ENCODE measurements around the gene AP1M1. TPM values are rescaled to one million over a fixed set of nuclear protein-coding genes. Genes with fewer than 3 reads are reported as not detected.
"Not testable (repeated sequence)": the region's sequence is repeated elsewhere in the genome, so short reads cannot be mapped to it uniquely, and the experiment has no call there.

The AP1M1 gene
- 10 to 100 TPM; 48.1 to 52.6 TPM for total RNA-seq
- long read RNA-seq, full-length matches to known transcripts, result 112 of 124 reads
- long read RNA-seq, partial matches to known transcripts, result 7 of 124 reads
- long read RNA-seq, other reads (novel, unspliced or antisense), result 5 of 124 reads

DNA sequence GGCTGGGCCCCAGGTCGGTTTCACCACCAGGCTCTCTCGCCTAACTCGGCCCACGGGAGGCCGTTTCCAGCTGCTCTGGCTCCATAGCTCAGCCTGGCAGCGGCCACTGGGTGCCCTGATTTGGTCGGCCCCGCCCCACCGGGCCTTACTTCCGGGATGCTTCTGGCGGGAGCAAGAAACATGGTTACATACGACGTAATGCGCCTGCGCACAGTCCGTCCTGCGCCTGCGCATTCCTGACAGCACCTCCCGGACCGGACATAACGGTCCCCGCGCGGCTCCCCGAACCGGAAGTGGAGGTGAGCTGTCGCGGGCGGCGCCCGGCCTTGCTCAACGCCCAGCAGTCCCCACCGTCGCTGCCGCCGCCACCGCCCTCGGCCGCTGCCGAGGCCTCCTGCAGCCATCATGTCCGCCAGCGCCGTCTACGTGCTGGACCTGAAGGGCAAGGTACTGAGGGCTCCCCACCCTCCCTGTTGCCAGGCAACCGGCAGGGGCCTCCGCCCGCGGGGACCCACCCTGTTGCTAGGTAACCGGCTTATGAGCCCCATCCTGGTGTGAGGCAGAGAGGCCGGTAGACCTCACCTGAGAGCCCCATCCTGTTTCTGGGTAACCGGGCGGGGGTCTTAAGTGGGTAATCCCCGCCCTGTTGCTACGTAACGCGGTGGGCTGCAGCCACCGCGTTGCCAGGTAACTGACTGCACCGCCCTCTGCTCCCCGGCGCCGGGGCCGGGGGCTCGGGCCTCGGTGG is at the start of gene AP1M1:
TSS of gene AP1M1 (plus strand) at position 290 of the 748 bp plus-strand sequence. CDS start at position 406, 116 bp downstream.
- peak; percentile 99 for DNase-seq
- ATAC-seq, result peak; percentile 94 to 96
- intact Hi-C loops (cut with DNase I), result no loop called here

DNA sequence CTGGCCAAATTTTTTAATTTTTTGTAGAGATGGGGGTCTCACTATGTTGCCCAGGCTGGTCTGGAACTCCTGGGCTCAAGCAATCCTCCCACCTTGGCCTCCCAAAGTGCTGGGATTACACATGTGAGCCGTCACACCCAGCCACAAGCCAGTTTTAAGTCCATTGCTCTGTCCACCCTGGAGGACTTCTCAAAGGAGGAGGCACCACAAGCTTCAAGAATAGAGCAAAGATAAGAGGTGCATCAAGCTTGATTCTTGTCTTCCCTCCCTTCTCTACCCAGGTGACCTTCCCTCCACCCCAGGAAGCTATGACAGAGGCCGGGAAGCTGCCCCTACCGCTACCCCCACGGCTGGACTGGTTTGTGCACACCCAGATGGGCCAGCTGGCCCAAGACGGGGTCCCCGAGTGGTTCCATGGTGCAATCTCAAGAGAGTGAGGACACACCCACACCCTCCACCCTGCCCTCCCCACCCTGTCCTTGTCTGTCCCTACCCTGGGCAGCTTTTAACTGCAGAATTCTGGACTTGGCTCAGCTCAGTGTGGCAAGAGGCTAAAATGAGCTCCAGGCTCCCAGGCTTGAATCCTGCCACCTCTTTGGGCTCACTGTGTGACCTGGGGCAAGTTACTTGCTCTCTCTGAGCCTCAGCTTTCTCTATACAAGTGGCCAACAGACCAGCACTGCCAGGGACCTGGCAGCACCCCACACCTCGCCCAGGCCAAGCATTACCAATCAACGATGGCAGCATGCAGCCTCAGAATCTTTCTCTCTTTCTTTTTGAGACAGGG is 49.1 kb upstream of the AP1M1 start:
- no peak for DNase-seq
- no peak for ATAC-seq
- intact Hi-C loops (cut with DNase I), result no loop called here

DNA sequence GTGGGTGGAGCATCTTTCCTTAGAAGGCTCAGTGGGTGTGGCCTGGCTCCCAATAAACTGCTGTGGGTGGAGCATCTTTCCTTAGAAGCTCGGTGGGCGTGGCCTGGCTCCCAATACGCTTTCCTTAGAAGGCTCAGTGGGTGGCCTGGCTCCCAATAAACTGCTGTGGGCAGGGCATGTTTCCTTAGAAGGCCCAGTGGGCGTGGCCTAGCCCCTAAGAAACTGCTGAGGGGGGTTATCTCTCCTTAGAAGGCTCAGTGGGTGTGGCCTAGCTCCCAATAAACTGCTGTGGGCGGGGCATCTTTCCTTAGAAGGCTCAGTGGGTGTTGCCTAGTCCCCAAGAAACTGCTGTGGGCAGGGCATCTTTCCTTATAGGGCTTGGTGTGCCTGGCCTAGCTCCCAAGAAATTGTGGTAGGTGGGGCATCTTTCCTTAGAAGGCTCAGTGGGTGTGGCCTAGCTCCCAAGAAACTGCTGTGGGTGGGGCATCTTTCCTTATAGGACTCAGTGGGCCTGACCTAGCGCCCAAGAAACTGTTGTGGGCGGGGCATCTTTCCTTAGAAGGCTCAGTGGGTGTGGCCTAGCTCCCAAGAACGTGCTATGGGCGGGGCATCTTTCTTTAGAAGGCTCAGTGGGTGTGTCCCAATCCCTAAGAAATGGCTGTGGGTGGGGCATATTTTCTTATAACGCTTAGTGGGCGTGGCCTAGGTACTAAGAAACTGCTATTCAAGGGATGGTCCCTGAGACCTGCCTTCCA is 44.0 kb upstream of the AP1M1 start:
- intact Hi-C loops (cut with DNase I), result no loop called here
- no peak for DNase-seq
- no peak for ATAC-seq

DNA sequence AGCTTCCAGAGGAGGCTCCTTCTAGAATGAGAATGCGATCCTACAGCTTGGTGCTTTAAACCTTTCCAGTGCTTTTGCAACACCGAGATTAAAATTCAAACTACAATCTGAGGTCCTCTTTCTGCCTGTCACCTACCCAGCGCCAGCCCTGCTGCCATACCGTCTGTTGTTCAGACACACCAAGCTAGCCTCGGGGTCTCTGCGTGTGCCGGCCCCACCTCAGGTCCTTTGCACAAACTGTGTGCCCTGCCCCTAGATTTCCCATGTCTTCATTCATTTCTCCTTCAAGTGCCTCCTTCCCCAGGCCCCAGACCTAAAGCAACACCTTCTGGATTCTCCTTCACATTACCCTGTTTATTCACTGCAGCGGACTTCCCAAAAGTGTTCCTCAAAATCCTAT is 43.2 kb upstream of the AP1M1 start:
- intact Hi-C loops (cut with DNase I), result no loop called here
- no peak for ATAC-seq
- no peak for DNase-seq

DNA sequence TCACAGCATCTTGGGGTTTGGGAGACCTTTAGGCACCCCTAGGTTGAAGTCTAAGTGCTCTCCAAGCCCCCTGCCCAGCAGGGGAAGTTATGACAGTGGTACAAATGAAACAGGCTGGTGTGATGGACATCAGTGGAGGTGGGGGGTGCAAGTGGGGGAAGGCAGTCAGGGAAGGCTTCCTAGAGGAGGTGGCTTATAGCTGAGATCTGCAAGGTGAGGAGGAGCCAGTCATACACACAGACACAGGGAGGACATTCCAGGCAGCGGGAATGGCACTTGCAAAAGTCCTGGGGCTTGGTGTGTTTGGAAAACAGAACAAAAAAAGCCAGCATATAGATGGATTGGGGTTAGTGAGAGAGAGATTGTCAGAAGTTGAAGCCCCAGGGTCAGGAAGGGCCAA is 42.6 kb upstream of the AP1M1 start:
- DNase-seq (no peak), ATAC-seq (no peak)
- intact Hi-C loops (cut with DNase I), result no loop called here

DNA sequence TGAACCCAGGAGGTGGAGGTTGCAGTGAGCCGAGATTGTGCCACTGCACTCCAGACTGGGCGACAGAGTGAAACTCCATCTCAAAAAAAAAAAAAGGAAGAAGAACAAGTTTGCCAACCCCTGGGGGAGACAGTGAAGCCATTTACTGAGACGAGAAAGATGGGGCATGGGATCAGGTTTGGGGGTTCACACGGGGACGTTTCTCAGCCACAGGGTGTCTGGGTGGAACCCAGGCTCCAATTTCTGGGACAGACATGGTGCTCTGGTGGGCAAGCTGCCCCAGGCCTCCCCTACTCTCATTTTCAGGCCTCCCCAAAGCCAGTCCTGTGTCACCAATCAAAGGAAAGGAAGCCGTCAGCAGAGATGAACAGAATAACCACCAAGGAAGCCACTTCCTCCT is 40.8 kb upstream of the AP1M1 start:
- DNase-seq, result no peak
- no peak for ATAC-seq
- intact Hi-C loops (cut with DNase I), result no loop called here

DNA sequence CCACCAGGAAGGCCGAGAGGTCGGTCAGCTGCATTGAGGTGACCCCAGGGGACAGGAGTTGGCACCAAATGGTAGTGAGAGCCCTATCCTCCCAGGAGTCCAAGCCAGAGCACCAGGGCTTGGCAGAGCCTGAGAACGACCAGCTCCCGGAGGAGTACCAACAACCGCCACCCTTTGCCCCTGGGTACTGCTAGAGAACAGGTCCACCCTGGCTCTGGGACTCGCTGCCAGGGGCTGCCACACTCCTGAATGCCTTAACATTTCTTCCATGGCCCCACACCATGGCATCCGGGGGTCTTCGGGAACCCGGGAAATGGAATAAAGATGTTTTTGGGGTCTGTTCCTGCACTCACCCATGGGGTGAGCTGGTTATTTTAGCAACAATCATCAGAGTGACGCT is 40.1 kb upstream of the AP1M1 start:
- no peak for ATAC-seq
- no peak for DNase-seq
- intact Hi-C loops (cut with DNase I), result no loop called here

DNA sequence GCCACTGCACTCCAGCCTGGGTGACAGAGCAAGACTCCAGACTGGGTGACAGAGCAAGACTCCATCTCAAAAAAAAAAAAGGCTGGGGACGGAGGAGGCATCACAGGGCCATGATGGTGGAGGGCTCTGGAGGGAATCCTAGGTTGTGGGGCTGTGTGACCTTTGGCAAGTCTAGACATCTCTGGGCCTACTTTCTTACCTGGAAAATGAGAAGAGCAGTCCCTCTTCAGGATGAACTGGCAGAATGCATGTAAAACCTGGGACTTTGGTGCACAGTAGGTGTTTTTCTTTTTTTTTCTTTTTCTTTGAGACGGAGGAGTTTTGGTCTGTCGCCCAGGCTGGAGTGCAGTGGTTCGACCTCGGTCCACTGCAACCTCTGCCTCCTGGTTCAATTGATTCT is 38.1 kb upstream of the AP1M1 start:
- ATAC-seq, result no peak
- intact Hi-C loops (cut with DNase I), result no loop called here
- no peak for DNase-seq

DNA sequence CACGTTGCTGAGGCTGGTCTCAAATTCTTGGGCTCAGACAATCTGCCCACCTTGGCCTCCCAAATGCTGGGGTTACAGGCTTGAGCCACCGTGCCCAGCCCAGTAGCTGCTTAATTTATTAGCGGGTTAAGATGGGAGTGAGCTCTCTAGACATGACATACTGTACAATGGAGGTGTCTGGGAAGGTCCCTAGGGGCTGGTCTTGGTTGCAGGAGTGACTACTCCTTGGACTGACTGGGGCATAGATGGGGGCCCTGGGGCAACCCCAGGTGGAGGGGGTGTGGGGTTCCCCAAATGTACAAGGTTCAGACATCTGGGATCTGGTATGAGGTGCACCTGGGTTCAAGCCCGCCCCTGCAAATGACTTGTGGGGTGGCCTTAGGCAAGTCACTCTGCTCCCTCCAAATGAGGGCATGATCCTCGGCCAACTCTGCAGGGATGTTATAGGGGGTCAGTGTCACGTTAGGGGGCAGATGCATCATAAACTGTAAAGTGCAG is 37.2 kb upstream of the AP1M1 start:
- DNase-seq (no peak), ATAC-seq (no peak)
- intact Hi-C loops (cut with DNase I), result no loop called here

DNA sequence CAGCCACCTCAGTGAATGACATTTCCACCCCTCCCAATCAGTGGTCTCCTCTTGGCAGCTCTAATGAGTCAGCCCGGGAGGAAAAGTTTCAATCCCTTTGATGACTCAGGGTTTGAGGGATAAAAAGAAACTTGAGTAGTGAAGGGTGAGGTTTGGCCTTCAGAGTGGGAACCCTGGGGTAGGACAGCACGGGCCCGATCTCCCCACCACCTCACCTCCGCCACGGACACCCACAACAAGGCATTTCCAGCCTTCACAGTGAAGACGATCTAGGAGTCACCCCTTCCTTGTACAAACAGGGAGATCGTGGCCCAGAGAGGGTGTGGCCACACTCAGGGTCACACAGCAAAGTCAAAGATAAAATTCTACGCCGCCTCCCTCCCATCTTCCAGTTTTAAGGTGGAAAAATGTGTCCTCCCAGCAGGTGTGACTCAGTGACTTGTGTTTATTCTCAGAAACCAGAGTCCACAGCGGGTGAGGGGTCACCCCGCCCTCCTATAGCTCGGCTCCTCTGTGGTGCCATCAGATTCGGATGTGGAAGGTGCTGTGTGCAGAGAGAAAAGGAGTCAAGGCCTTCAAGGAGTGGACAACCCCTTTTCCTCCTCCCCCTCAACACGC is 36.7 kb upstream of the AP1M1 start:
- ATAC-seq (no peak), DNase-seq (no peak)
- intact Hi-C loops (cut with DNase I), result no loop called here

DNA sequence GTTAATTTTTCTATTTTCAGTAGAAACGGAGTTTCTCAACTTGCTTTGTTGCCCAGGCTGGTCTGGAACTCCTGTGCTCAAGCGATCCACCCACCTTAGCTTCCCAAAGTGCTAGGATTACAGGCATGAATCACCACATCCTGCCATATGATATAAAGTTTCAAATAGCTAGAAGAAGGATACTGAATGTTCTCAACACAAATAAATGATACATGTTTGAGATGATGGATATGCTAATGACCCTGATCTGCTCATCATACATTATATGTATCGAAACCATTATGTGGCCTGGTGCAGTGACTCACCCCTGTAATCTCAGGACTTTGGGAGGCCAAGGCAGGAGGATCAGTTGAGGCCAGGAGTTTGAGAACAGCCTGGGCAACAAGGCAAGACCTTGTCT is 35.9 kb upstream of the AP1M1 start:
- ATAC-seq (no peak), DNase-seq (no peak)
- intact Hi-C loops (cut with DNase I), result no loop called here

DNA sequence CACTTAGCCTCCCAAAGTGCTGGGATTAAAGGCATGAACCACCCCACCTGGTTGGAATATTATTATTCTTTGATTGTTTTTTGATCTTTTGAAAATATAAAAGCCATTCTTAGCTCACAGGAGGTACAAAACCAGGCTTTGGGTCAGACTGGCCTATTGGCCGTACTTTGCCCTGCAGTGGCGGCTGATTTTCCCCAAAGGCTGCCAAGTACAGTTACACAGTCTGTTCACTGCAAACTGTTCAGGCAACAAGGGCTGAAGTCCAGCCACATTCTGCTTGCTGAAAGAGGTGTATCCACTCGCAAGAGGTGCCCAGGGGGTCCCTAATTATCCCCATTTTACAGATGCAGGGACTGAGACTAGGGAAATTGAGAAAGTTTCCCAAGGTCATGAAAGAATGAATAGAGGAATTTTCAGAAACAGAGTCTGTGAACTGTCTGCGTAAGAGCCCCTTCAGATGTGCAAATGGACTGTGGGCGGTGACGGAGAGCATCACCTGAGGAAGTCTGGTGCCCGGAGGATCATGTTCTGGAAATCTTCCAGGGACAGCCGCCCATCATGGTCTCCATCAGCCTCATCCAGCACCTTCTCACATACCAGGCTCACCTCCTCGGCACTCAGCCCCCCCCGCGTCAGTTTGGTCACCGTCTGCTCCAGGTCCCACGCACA is 33.4 kb upstream of the AP1M1 start:
- intact Hi-C loops (cut with DNase I), result no loop called here
- DNase-seq, result no peak
- no peak for ATAC-seq

DNA sequence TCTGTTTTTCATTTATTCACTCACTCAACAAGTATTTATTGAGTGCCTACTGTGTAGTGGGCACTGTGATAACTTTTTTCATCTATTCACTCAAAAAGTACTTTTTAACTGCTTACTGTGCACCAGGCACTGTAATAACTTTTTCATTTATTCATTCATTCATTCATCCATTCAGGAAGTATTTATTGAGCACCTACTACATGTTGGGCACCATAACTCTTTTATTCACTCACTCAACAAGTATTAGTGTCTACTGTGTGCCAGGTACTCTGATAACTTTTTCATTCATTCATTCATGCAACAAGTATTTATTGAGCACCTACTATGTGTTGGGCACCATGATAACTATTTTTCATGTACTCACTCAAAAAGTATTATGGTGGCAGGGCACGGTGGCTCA is 31.3 kb upstream of the AP1M1 start:
- ATAC-seq, result no peak

DNA sequence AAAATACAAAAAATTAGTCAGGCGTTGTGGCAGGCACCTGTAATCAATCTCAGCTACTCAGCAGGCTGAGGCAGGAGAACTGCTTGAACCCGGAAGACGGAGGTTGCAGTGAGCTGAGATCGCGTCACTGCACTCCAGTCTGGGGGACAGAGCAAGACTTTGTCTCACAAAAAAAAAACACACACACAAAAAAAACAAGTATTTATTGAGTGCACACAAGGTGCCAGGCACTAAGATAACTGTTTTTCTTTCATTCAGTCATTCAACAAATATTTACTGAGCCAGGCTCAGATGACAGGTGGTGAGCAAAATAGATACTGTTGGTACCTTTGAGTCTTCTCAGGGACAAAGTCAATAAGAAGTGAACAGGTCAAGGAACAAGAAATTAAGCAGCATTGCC is 30.7 kb upstream of the AP1M1 start:
- no peak for DNase-seq
- ATAC-seq, result no peak
- intact Hi-C loops (cut with DNase I), result no loop called here

More for the DNA sequence above, 31.3 kb upstream of the AP1M1 start:
- no peak for DNase-seq
- intact Hi-C loops (cut with DNase I), result no loop called here

DNA sequence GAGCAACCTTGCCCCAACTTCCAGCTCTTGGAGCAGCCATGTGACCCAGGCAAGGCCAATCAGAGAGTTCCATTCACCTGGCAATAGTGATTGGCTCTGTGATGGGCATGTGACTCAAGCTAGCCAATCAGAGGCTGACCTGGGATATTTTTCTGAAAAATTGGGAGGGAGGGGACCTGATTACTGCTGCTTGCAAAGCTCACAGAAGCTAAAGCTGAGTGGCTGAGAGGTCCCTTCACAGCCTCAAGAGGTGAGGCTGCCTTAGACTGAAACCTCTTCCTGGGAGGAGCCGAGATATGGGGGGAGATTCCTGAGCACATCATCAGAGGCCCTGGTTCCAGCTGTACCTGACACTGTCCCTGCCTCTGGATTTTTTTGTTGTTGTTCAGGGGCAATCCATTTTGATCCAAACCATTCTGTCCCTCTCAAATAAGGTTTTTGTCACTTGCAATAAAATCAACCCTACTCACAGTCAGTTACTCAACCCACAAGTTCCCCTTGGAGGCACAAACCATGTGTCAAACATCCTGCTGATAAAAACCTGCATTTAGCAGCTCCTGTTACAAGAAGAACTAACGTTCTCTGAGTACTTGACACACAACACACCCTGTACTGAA is 29.1 kb upstream of the AP1M1 start:
- intact Hi-C loops (cut with DNase I), result no loop called here
- ATAC-seq (no peak), DNase-seq (no peak)

DNA sequence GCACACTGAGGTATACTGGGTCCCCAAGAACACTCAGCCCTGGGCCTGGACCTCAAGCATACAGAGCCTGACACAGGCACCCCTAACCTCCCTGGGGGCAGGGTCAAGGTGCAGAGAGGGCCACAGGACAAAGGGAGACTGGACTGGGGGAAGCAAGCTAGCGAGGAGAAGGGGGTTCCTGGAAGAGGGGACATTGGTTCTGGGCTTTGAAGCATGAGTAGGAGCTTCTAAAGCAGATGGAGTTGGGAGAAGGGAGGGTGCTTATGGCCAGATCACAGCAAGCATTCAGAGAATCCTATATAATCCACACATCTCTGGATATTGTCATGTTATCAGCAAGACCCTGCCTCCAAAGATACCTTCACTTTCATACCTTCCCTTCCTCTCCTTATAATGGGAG is 27.6 kb upstream of the AP1M1 start:
- ATAC-seq (no peak), DNase-seq (no peak)
- intact Hi-C loops (cut with DNase I), result no loop called here

DNA sequence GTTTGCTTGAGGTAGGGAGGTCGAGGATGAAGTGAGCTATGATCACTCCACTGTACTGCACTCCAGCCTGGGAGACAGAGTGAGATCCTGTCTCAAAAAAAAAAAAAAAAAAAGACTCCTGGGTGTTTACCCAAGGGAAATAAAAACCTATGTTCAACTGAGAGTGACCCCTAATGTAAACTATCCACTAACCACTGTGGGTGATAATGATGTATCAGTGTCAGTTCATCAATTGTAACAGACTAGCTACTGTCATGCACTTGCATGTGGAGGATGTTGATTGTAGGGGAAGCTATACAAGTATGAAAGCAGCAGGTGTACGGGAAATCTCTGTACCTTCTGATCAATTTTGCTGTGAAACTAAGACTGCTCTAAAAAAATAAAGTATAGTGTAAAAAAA is 21.8 kb upstream of the AP1M1 start:
- ATAC-seq, result no peak
- intact Hi-C loops (cut with DNase I), result no loop called here
- no peak for DNase-seq

DNA sequence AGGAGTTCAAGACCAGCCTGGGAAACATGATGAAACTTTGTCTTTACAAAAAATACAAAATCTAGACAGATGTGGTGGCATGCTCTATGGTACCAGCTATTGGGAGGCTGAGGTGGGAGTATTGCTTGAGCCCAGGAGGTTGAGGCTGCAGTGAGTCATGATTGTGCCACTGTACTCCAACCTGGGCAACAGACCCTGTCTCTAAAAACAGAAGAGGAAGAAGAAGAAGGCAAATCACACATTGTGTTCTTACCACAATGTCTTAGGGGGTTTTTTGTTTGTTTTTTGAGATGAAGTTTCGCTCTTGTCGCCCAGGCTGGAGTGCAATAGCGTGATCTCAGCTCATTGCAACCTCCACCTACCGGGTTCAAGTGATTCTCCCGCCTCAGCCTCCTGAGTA is 18.8 kb upstream of the AP1M1 start:
- intact Hi-C loops (cut with DNase I); DNase-seq; ATAC-seq: not testable (repeated sequence)
